Gastrocnemius medialis (tissue), 4 donors: ENCODE measurements around the gene NT5C1B. TPM values are rescaled to one million over a fixed set of nuclear protein-coding genes. Genes with fewer than 3 reads are reported as not detected.

ENCODE experiments used
- ATAC-seq, 2 donors: fragments of 150-250 bp; one replicate each; pipeline ENCODE4 v1.9.1; 2016
- DNase-seq, 2 donors: peaks; one replicate each; pipeline ENCODE4 v3.0.0-alpha.2; 2019
- H3K27ac ChIP-seq, 4 donors: fragments of 200-600 bp; sonication (generic); 1 replicate in 1 of 4; 2 replicates in 3 of 4; pipeline ENCODE4 v1.5.1; 2016 to 2018; ENCODE audit warnings: mild to moderate bottlenecking in 2 of 4, moderate library complexity in 1 of 4
- H3K27me3 ChIP-seq, 3 donors: fragments of 200-600 bp; sonication (generic) in 2 of 3; 1 replicate in 1 of 3; 2 replicates in 2 of 3; pipeline versions ENCODE4 v1.5.1 to v1.6.0; 2016 to 2019; ENCODE audit warnings: mild to moderate bottlenecking in 1 of 3, moderate library complexity in 1 of 3
- H3K36me3 ChIP-seq, 2 donors: fragments of 200-600 bp; sonication (generic) in 1 of 2; one replicate each; pipeline ENCODE4 v1.5.1; 2017 to 2018
- H3K4me1 ChIP-seq, 2 donors: fragments of 200-600 bp; sonication (generic) in 1 of 2; one replicate each; pipeline ENCODE4 v1.5.1; 2016 to 2017; ENCODE audit warnings: mild to moderate bottlenecking in 2 of 2
- H3K4me3 ChIP-seq, 4 donors: fragments of 200-600 bp; sonication (generic) in 3 of 4; 1 replicate in 1 of 4; 2 replicates in 3 of 4; pipeline ENCODE4 v1.5.1; 2016 to 2019; ENCODE audit warnings: mild to moderate bottlenecking in 2 of 4
- H3K9me3 ChIP-seq, 3 donors: fragments of 200-600 bp; sonication (generic) in 2 of 3; 1 replicate in 1 of 3; 2 replicates in 2 of 3; pipeline ENCODE4 v1.5.1; 2016 to 2019
- POLR2A ChIP-seq, 2 donors: fragments of 450-650 bp; IDR thresholded peaks; one replicate each; pipeline ENCODE4 v1.6.1; 2017; ENCODE audit warnings: antibody characterized with exemption in 2 of 2, mild to moderate bottlenecking in 2 of 2, moderate library complexity in 2 of 2
- in situ Hi-C, 4 donors: fragments of 200-750 bp; cut with MboI; loops; one replicate each; pipeline versions ENCODE4 v1.15.0 to v1.8.0; 2017; ENCODE audit warnings: low sequenced_read_pairs in 4 of 4
- intact Hi-C: fragments of 100-400 bp; cut with DNase I; formaldehyde crosslinking; loops from one replicate; pipeline ENCODE4 v1.15.1; 2023; ENCODE audit warnings: low total_unique reads
- total RNA-seq, 4 donors: library from RNA; depleted of rRNA; stranded (reverse); fragments of >200 nt; gene quantifications; one replicate each; pipeline versions ENCODE4 v1.1.0 to v1.2.3, GENCODE V29; 2016
- TF ChIP-seq, protein P1 (sequence below), 5 experiments: fragments of 450-650 bp in 3 of 5; fragments of 200-600 bp in 2 of 5; sonication (generic) in 2 of 5; IDR thresholded peaks in 4 of 5; conservative IDR thresholded peaks in 1 of 5; 1 replicate in 4 of 5; 2 replicates in 1 of 5; pipeline ENCODE4 v1.5.1; 2016 to 2019; ENCODE audit warnings: antibody characterized with exemption in 5 of 5, mild to moderate bottlenecking in 3 of 5, moderate library complexity in 3 of 5

NT5C1B gene
- total RNA-seq, 4 donors from 2014 or later: not detected

DNA sequence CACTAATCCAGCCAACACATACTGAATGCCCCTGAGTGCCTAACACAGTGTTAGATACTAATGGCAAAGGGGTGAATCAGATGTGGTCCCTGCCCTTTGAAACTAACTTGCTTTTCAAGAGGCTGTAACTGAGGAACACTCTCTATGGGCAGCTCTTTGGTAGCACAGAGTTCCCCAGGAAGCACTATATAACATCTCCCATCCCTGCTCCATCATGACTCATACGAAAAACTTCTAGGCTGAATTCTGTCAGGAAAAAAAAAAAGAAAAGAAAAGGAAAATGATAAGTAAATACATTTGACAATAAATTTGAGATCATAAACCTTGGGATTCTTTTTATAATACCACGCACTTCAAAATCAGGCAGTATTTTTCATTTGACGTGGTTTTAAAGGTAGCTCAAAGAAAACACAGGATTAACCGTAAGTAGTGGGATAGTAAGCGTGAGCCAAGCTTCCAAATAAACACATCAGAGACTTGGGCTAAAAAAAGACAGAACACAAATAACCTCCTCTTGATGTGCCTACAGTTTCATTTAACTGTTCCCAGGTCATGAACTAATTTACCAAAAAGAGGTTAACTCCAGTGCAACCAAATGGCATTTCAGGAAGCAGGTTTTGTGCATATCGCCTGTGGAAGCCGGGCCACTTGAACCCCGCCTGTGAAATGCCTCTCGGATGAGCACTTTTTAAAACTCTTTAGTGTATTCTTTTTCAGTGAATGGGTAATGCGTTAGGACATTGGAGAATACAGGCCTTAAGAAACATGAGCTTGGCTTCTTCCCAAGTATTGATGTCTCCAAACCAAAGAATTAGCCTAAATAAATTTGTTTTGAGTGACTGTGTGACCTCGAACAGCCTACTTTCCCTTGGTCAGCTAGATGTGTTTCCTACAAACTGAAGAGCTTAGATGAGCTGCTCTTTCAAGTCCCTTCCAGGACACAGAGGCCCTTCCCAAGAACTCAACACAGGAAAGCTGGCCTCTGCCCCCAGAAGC, 71.0 kb downstream of the NT5C1B start:
- no peak for TF ChIP-seq POLR2A (IDR thresholded peaks at IDR 0.05)
- TF ChIP-seq, protein P1, sequence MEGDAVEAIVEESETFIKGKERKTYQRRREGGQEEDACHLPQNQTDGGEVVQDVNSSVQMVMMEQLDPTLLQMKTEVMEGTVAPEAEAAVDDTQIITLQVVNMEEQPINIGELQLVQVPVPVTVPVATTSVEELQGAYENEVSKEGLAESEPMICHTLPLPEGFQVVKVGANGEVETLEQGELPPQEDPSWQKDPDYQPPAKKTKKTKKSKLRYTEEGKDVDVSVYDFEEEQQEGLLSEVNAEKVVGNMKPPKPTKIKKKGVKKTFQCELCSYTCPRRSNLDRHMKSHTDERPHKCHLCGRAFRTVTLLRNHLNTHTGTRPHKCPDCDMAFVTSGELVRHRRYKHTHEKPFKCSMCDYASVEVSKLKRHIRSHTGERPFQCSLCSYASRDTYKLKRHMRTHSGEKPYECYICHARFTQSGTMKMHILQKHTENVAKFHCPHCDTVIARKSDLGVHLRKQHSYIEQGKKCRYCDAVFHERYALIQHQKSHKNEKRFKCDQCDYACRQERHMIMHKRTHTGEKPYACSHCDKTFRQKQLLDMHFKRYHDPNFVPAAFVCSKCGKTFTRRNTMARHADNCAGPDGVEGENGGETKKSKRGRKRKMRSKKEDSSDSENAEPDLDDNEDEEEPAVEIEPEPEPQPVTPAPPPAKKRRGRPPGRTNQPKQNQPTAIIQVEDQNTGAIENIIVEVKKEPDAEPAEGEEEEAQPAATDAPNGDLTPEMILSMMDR (IDR thresholded peaks at IDR 0.05 in 4 of 5, conservative IDR thresholded peaks at IDR 0.05 in 1 of 5): no peak
- intact Hi-C loops (no loop called here), in situ Hi-C loops (loop anchor here (25.0 kb wide), 2 partner anchors 844 to 1344 kb away; partner anchors contain the start of gene OSR1 (in 4 of the 4))
- DNase-seq: no peak
- peaks cover 14 to 27% of the 10 kb centered on the region in 2 donors for H3K4me1 ChIP-seq
- H3K27ac ChIP-seq: peak overlapping the region in 3 of 4 donors; percentile 30 to 39 (median 39)
- H3K9me3 ChIP-seq: no peaks in the 10 kb centered on the region
- H3K4me3 ChIP-seq: no peak overlapping the region
- H3K36me3 ChIP-seq: no peaks in the 10 kb centered on the region
- peak in 1 of 2 donors; percentile 68 for ATAC-seq
- no peaks in the 10 kb centered on the region for H3K27me3 ChIP-seq

DNA sequence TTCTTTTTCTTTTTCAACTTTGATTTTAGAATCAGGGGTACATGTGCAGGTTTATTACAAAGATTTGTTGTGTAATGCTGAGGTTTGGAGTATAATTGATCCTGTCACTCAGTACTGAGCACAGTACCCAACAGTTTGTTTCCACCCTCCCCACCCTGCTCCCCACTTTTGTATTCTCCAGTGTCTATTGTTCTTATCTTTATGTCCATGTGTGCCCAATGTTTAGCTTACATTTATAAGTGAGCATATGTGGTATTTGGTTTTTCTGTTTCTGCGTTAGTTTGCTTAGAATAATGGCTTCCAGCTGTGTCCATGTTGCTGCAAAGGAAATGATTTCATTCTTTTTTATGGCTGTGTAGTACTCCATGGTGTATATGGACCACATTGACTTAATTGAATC, 72.0 kb downstream of the NT5C1B start:
- no peak overlapping the region for H3K27ac ChIP-seq
- no peaks in the 10 kb centered on the region for H3K36me3 ChIP-seq
- H3K4me1 ChIP-seq: peaks cover 14 to 27% of the 10 kb centered on the region in 2 donors
- TF ChIP-seq, protein P1 (IDR thresholded peaks at IDR 0.05 in 4 of 5, conservative IDR thresholded peaks at IDR 0.05 in 1 of 5): no peak
- no peak for TF ChIP-seq POLR2A (IDR thresholded peaks at IDR 0.05)
- DNase-seq (no peak), ATAC-seq (no peak)
- in situ Hi-C loops (loop anchor here (25.0 kb wide), 2 partner anchors 845 to 1345 kb away; partner anchors contain the start of gene OSR1 (in 4 of the 4)), intact Hi-C loops (no loop called here)
- H3K27me3 ChIP-seq: no peaks in the 10 kb centered on the region
- H3K9me3 ChIP-seq: no peaks in the 10 kb centered on the region
- no peak overlapping the region for H3K4me3 ChIP-seq

DNA sequence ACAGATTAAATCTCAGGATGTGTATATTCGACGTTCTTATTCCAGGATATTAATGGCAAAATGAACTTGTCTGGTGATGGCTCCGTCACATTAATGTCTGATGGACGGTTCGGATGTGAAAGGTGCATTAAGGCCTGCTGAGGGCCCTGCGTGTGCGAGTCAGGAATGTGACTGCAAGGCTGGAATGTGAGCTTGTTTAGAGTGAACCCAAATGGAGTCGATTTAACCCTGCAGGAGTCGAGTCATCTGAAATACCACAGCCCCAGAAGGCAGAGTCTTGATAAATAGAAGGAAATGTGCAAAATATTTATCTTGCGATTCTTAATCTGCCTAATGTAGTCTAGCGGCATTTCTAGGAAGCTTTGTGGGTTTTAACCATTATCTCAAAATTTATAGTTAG, 73.3 kb downstream of the NT5C1B start:
- in situ Hi-C loops: loop anchor here (25.0 kb wide), 2 partner anchors 846 to 1346 kb away; partner anchors contain the start of gene OSR1 (in 4 of the 4)
- ATAC-seq: no peak
- Histone ChIP-seq H3K27me3 (no peaks in the 10 kb centered on the region), H3K4me3 (no peak overlapping the region), H3K36me3 (no peaks in the 10 kb centered on the region), H3K9me3 (no peaks in the 10 kb centered on the region), H3K27ac (no peak overlapping the region), H3K4me1 (peaks cover 14 to 24% of the 10 kb centered on the region in 2 donors)
- no peak for TF ChIP-seq POLR2A (IDR thresholded peaks at IDR 0.05)
- TF ChIP-seq, protein P1 (IDR thresholded peaks at IDR 0.05 in 4 of 5, conservative IDR thresholded peaks at IDR 0.05 in 1 of 5): no peak
- DNase-seq: no peak
- intact Hi-C loops: no loop called here

DNA sequence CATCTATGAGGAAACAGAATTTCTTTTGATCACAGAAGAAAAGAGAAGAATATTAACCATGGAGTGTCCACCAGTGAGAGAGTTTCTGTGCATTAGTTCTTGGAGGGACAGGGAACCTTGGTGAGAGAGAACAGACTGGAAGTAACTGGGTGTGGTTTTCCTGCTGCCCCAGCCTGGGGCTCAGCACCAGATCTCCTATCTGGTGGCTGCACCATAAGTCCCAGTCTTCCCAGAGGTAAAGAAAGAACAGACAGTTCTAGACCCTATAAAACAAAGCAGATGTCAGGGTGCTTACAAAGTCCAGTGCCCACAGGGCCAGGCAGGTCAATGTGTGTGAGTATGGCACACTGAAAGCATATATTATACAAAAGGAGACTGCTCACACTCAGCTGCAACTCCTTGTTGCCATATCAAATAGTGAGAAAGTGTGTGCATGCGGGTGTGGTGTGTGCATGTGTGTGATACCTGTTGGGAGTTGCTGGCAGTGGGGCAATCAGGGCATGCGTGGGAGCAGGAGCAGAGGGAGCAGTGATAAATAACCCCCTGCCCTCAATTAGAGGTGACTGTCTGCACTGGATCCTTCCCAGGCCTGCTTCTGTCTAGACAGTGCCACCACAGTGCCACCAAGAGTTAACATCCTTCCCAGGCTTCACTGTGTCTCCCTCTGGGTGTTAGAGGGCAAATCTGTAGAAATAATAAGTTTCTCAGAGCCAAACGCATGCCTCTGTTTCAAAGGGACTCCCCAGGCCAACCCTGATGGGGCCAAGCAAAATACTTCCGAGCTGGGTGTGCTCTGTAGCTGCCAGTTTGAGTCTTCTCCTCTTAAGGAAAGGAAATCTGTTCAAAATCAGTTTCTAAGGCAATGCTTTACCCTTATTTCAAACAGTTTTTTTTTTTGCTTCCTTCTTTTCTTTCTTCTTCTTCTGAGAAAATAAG, 74.6 kb downstream of the NT5C1B start:
- Histone ChIP-seq H3K27ac (no peak overlapping the region), H3K27me3 (no peaks in the 10 kb centered on the region), H3K36me3 (no peaks in the 10 kb centered on the region), H3K4me3 (no peak overlapping the region), H3K9me3 (no peaks in the 10 kb centered on the region), H3K4me1 (peaks cover 8 to 14% of the 10 kb centered on the region in 2 donors)
- DNase-seq (no peak), ATAC-seq (no peak)
- in situ Hi-C loops (loop anchor here (25.0 kb wide), 2 partner anchors 848 to 1348 kb away; partner anchors contain the start of gene OSR1 (in 4 of the 4)), intact Hi-C loops (no loop called here)
- TF ChIP-seq, protein P1 (IDR thresholded peaks at IDR 0.05 in 4 of 5, conservative IDR thresholded peaks at IDR 0.05 in 1 of 5): no peak
- TF ChIP-seq POLR2A (IDR thresholded peaks at IDR 0.05): no peak
